ENCODE measurements around the gene CDK14. TPM values are rescaled to one million over a fixed set of nuclear protein-coding genes. Genes with fewer than 3 reads are reported as not detected.

CDK14 gene
- total RNA-seq, 4 donors from 2014 or later: 29.3 to 37.8 (median 33.0) TPM

DNA sequence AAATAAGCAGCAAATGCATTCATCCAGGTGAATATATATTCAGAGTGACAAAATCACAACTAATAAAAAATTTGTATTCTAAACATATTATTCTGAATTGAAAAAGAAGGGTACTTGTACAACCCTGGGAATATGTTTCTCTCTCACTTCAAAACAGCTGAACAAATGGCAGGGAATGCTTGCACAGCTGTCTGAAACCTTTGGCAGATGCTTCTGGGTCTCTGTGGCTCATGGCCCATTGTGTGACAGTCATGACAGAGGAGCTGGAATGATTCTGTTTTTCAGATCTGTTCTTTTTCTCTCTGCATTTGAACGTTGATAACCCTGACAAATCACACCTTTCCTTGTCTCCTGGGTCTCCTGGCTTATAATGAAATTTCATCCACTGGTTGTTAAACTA is 392.4 kb downstream of the CDK14 start:
- Histone ChIP-seq H3K27me3 (no peaks in the 10 kb centered on the region), H3K27ac (no peak overlapping the region), H3K4me1 (no peaks in the 10 kb centered on the region), H3K9me3 (no peaks in the 10 kb centered on the region), H3K36me3 (no peaks in the 10 kb centered on the region), H3K4me3 (replicated peaks in 1 of 3) (no peak overlapping the region)
- no peak for DNase-seq
- intact Hi-C loops (cut with DNase I): no loop called here
- WGBS, 2 donors: 69 to 80% methylated on average over 1 of the region's 1 CpG
- TF ChIP-seq POLR2A (IDR thresholded peaks at IDR 0.05): no peak
- TF ChIP-seq CTCF (IDR thresholded peaks at IDR 0.05): no peak

DNA sequence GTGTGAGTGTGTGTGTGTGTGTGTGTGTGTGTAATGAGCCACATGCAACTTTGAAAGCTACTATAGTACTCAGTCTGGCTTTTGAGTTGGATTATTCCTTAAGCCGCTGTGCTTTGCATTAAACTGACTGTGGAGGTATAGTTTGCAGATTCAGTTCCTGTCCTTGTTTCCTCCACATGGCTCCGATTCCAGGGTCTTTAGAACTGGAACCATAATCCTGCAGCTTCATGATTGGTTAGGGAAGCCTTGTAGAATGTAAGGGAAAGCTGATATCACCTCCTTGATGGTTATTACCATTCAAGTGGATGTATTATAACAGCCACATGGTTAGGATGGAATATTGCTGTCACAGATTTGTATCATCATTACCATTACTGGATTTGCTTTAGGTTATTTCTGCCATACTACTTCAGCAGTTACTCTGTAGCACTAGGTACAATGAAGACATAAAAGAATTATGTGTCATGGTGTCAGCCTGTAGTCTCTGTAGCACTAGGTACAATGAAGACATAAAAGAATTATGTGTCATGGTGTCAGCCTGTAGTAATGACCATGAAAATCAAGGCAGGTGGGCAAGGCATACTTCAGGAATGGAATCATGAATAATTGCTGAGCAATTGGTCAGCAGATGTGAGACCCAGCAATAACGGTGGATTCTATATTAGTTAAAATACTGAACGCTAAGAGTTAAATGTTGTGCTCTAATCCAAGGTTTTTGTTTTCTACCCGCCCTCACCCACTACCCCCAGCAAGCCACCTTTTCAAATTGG is 393.1 kb downstream of the CDK14 start:
- Histone ChIP-seq H3K4me3 (replicated peaks in 1 of 3) (no peak overlapping the region), H3K27ac (no peak overlapping the region), H3K27me3 (no peaks in the 10 kb centered on the region), H3K9me3 (no peaks in the 10 kb centered on the region), H3K4me1 (no peaks in the 10 kb centered on the region), H3K36me3 (no peaks in the 10 kb centered on the region)
- TF ChIP-seq CTCF (IDR thresholded peaks at IDR 0.05): no peak
- no peak for DNase-seq
- intact Hi-C loops (cut with DNase I): no loop called here
- 87 to 96% methylated on average over 5 of the region's 5 CpGs for WGBS, 2 donors

GRCh38 chr7:90994121-90994520 is 398.0 kb downstream of the CDK14 start:
- H3K27me3 ChIP-seq: no peaks in the 10 kb centered on the region
- no peak overlapping the region for H3K4me3 ChIP-seq (replicated peaks in 1 of 3)
- no peaks in the 10 kb centered on the region for H3K9me3 ChIP-seq
- DNase-seq: no peak
- intact Hi-C loops (cut with DNase I): no loop called here
- TF ChIP-seq POLR2A (IDR thresholded peaks at IDR 0.05): no peak
- no peak for TF ChIP-seq CTCF (IDR thresholded peaks at IDR 0.05)
- peaks cover 0 to 13% of the 10 kb centered on the region in 2 donors for H3K4me1 ChIP-seq
- no peak overlapping the region for H3K27ac ChIP-seq
- no peaks in the 10 kb centered on the region for H3K36me3 ChIP-seq
- 77 to 81% methylated on average over 2 of the region's 2 CpGs for WGBS, 2 donors

DNA sequence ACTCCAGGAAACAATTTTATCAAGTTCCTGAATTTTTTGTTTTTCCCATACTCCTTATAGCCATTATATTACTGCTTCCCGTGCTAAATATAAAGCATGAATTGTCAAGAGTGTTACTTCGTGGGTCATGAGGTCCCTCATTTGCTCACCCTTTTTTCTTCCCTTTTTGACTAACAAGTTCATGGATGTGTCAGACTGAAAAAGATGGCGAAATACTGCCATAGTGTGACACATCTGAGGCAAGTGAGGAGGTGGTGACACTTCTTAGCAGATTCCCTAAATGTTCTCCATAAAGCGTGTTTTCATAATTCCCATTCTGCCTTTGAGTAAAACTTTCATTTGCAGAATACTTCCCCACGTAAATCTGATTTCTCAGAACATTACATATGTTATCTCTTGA is 398.5 kb downstream of the CDK14 start:
- Histone ChIP-seq H3K9me3 (no peaks in the 10 kb centered on the region), H3K27me3 (no peaks in the 10 kb centered on the region), H3K27ac (peak overlapping the region in 1 of 3 donors; percentile 9), H3K4me3 (replicated peaks in 1 of 3) (no peak overlapping the region), H3K4me1 (peaks cover 0 to 13% of the 10 kb centered on the region in 2 donors), H3K36me3 (no peaks in the 10 kb centered on the region)
- no peak for DNase-seq
- WGBS, 2 donors: 92% methylated on average over 5 of the region's 5 CpGs
- TF ChIP-seq CTCF (IDR thresholded peaks at IDR 0.05) (no peak), POLR2A (IDR thresholded peaks at IDR 0.05) (no peak)
- intact Hi-C loops (cut with DNase I): no loop called here

DNA sequence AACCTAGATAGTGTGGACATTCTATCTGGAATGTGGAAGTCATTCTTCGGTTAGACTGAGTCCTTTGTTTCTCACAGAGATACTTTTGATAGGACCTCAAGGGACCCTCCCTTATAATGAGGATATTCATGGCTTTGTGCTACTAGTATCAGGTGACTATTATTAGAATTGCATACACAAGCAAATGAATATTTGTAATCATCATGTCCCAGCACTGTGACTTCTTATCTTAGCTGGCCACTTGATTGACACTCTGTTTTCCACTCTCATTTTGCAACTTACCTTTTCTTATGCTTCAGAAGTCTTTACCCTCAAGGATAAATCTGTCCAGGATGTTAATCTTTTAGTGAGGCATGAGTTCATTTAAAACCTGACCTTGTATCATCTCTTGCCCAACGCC is 399.9 kb downstream of the CDK14 start:
- Histone ChIP-seq H3K27me3 (no peaks in the 10 kb centered on the region), H3K4me3 (replicated peaks in 1 of 3) (no peak overlapping the region), H3K4me1 (peaks cover 0 to 13% of the 10 kb centered on the region in 2 donors), H3K36me3 (no peaks in the 10 kb centered on the region), H3K27ac (no peak overlapping the region), H3K9me3 (no peaks in the 10 kb centered on the region)
- no peak for DNase-seq
- TF ChIP-seq POLR2A (IDR thresholded peaks at IDR 0.05): no peak
- TF ChIP-seq CTCF (IDR thresholded peaks at IDR 0.05): no peak
- intact Hi-C loops (cut with DNase I): no loop called here
- 87 to 88% methylated on average over 2 of the region's 2 CpGs for WGBS, 2 donors
